SKM-1 (cell line): Measurements from ENCODE around the gene NFATC1.
"Not testable (repeated sequence)": the region's sequence is repeated elsewhere in the genome, so short reads cannot be mapped to it uniquely, and the experiment has no call there.

Experiments used
- DNase-seq: peaks from one replicate; lab custom pipeline; 2025; ENCODE audit not compliant: unreplicated experiment; lab: John Stamatoyannopoulos, UW

NFATC1 gene

DNA sequence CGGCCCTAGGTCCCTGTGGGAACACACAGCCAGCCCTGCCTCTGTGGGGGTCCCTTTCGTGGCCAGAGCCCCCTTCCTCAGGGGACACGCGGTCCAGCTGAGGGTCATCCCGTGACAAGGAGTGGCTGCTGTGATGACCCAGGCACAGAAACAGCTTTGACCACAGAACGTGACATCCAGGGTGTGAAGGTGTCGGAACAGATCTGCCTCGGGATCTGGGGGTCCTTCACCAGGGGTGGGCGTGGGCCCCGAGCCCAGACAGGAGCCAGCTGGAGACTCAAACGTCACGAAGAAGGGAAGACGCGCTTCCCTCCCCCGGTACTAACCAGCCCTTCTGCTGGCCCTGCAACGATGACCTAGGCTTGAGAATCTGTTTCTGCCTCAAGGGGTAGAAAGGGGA lies 75.9 kb downstream of the NFATC1 start:
- DNase-seq: no peak

- no peak for DNase-seq
Measured at GRCh38 chr18:79472176-79472575, 76.4 kb downstream of the NFATC1 start.

- DNase-seq: no peak
Measured at GRCh38 chr18:79472946-79473345, 77.2 kb downstream of the NFATC1 start.

- DNase-seq: no peak
Measured at GRCh38 chr18:79476031-79476917, 80.5 kb downstream of the NFATC1 start.

GRCh38 chr18:79476918-79477571 lies 81.3 kb downstream of the NFATC1 start:
- DNase-seq: no peak

DNA sequence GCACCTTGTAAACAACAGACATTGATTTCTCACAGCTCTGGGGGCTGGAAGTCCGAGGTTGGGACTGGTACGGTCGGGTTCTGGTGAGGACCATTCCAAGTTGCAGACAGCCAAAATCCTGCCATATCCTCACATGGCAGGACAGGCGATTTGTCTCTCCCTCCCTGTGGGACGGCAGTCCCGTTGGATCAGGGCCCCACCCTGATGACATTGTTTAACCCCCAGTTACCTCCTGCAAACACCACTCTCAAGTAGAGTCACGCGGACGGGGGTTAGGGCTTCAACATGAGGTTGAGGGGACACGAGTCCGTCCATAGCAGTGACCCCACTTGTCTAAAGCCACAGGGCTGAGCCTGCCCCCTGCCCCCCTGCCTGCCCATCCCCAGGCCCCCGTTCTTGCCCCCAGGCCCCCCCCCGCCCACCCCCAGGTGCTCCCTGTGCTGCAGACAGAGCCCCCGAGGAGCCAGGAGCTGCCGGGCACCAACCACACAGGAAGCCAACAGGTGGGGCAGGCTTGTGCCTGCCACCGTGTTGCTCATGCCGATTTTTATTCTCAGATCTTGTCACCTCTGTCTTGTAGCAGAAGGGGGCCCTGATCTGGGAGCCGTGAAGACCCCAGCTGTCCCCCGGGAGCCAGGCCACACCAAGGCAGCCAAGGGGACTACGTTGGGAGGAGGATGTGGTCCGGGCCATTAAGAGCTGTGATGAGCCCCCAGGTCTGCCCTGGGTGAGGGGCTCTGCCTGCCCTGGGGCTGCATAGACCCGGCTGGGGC lies 82.2 kb downstream of the NFATC1 start:
- DNase-seq: no peak

- no peak for DNase-seq
Measured at GRCh38 chr18:79478484-79479115, 82.9 kb downstream of the NFATC1 start.

- no peak for DNase-seq
Measured at GRCh38 chr18:79479116-79479760, 83.5 kb downstream of the NFATC1 start.

- no peak for DNase-seq
Measured at GRCh38 chr18:79479761-79480161, 84.0 kb downstream of the NFATC1 start.

DNA sequence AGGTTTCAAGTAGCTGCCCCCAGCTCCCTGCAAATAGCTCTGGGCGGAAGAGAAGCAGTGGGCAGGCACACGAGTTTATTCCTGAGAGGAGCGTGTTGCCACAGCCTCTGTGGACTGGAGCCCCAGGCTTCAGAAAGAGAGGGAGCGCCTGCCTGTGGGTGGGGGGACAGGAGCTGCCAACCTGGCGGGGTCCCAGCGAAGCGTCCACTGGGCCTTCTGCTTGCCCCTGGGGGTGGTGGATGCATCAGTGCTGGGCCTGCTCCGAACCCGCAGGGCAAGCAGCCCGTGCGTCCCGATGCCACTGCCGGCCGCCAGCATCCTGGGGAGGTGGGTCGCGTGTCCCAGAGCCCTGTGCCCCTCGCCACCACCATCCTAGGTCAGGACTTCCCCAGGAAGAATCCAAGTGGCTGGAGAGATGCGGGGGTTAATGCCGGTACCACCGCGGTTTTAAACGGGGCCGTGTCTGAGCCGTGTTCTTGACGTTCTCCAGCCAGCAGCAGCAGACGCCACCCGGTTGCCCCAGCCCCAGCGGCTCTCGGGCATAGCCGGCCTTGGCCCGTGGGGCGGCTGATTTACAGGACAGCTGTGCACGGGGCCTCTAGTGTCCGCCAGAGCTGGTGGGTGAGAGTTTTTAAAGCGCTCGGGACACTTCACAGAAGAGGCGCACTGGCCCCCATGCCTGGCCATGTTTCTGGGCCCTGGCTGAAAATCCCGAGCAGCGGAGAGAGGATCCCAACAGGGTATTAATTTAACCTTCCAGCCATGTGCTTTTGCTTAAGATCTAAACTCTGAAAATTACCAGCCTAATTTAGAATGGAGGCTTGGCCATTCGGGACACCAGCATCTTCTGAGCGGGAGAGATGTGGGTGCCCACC lies 84.7 kb downstream of the NFATC1 start:
- no peak for DNase-seq

GRCh38 chr18:79481046-79481790 lies 85.5 kb downstream of the NFATC1 start:
- DNase-seq: no peak

DNA sequence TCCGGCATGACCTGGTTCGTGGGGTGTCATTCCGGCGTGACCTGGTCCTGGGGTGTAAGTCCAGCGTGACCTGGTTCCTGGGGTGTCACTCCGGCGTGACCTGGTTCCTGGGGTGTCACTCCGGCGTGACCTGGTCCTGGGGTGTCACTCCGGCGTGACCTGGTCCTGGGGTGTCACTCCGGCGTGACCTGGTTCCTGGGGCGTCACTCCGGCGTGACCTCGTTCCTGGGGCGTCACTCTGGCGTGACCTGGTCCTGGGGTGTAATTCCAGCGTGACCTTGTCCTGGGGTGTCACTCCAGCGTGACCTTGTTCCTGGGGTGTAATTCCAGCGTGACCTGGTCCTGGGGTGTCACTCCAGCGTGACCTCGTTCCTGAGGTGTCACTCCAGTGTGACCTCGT lies 87.7 kb downstream of the NFATC1 start:
- not testable (repeated sequence) for DNase-seq

- DNase-seq: no peak
Measured at GRCh38 chr18:79483971-79484491, 88.3 kb downstream of the NFATC1 start.

GRCh38 chr18:79484661-79485621 lies 89.2 kb downstream of the NFATC1 start:
- DNase-seq: no peak

DNA sequence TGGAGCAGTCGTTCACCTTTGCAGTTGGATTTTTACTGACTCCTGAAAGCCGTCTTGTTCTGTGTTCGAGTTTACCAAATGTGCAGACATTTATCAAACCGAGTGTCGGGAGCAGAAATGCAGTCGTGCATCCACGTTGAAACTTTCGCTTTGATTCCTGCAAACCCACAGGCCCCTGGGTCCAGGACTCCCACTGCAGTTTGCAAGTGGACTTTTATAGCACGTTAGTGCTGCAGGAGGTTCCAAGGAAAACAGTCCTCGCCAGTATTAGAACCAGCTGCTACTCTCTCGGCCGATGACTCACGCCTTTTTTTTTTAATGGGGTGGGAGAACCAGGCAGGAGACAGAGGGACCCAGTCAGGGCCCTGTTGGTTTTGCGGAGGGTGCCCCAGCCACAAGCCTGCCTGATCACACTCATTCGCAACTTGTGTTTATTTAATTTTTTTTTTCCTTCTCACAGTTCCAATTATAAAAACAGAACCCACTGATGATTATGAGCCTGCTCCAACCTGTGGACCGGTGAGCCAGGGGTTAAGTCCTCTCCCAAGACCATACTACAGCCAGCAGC lies 90.1 kb downstream of the NFATC1 start:
- DNase-seq: no peak

DNA sequence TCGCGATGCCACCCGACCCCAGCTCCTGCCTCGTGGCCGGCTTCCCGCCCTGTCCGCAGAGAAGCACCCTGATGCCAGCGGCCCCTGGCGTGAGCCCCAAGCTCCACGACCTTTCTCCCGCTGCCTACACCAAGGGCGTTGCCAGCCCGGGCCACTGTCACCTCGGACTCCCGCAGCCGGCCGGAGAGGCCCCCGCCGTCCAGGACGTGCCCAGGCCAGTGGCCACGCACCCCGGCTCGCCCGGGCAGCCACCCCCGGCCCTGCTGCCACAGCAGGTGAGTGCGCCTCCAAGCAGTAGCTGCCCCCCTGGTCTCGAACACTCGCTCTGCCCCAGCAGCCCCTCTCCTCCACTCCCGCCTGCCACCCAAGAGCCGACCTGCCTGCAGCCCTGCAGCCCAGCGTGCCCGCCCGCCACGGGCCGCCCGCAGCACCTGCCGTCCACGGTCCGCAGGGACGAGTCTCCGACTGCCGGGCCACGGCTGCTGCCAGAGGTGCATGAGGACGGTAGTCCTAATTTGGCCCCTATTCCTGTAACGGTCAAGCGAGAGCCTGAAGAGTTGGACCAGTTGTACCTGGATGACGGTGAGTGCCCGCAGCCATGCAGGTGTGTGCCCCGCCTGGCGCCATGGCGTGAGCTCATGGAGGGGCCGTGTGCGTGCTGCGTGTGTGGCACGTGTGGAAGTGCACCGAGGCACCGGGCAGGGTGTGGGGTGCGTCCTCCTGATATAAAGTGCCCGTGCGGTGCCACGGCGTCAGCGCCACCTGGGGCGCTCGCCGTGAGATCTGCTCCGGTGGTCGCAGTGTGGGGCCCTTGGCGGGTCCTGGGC lies 90.8 kb downstream of the NFATC1 start:
- no peak for DNase-seq
